LHCN-M2 (cell line): Measurements from ENCODE around the gene OR2C3. TPM values are rescaled to one million over a fixed set of nuclear protein-coding genes. Genes with fewer than 3 reads are reported as not detected.
"Not testable (repeated sequence)": the region's sequence is repeated elsewhere in the genome, so short reads cannot be mapped to it uniquely, and the experiment has no call there.

Experiments used
- DNase-seq: peaks from one replicate; pipeline ENCODE4 v3.0.0-alpha.2; 2012; ENCODE audit warnings: low read depth
- polyA plus RNA-seq: library from polyadenylated mRNA; unstranded; fragments of >200 nt; gene quantifications from one replicate; pipeline ENCODE4 v1.2.1, GENCODE V29; 2012; ENCODE audit warnings: missing spikeins
- total RNA-seq: library from RNA; depleted of rRNA; stranded (reverse); fragments of >200 nt; gene quantifications from 2 replicates; pipeline ENCODE4 v1.2.3, GENCODE V29; 2014; rRNA removed

The OR2C3 gene
- total RNA-seq: not detected in 2 replicates
- not detected for polyA plus RNA-seq

DNA sequence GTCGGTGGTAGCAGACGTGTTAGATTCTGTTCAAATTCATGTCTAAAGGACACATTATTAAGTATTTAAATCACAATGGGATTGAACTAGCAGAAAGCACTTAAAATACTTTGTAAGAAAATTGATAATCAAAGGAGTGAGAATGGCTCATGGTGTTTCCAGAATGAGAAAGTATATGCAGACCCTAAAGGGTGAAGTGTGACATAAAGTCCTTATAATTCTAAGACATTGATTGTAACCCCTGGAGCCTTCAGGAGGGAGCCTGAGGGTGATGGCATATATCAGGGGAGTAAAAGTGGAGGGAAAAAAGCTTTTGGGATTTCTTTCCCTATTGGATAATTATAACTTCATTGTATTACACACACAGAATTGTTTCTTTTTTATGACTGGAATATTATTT is at the start of gene OR2C3:
Gene OR2C3, minus strand, starts transcription at position 101 of the 400 bp plus-strand sequence. CDS start 3,929 bp downstream, outside the sequence.
- DNase-seq: no peak

GRCh38 chr1:247578946-247579460 is 42.8 kb upstream of the OR2C3 start:
- DNase-seq: no peak

DNA sequence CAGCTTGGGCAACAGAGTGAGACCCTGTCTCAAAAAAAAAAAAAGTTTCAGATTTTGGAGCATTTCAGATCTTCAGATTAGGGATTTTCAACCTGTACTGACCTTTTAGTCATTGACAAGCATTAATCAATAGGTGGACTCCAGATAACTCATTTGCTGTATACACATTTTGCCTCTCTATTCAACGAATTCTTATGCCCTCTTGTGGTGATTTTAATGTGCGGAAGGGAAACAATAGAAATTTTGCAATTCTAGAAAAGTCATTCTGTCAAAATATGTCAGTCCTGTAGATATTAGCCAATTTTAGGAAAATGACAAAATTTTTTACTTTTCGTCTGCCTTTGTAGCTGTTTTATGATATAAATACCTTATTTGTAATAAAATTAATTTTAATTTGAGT is 40.3 kb upstream of the OR2C3 start:
- DNase-seq: no peak

DNA sequence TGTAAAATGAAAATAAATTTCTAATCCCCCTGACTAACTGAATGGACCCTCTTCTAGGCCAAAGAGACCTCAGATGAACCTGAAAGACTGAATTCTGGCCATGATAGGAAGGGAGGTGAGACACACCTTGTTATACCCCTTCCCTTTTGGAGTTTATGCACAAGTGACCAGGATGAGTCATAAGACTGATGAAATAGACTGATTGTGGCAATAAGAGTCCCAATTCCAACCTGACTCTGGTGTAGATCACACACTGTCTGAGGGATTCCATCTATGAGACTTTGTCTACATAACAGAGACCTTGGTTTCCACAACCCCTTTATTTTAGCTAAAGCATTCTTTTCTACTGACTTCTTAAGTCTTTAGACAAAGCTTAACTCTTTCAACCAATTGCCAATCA is 38.4 kb upstream of the OR2C3 start:
- no peak for DNase-seq

DNA sequence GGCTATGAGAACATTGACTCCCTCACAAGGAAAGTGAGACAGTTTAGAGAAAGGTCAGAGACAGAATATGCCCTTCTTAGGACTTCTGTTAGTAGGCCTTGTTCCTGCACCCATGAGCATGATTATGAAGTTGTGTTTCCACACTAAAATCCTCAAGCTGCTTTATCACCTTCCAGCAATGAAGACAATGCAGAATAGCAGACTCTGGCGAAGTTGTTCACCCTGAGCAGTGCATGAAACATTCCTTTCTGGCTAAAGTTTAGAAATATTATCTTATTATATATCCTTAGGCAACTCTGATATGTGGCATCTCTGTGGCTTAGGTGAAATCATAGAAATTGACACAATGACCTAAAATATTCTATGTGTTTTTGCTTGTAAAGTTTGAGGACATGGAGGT is 38.0 kb upstream of the OR2C3 start:
- DNase-seq: no peak

DNA sequence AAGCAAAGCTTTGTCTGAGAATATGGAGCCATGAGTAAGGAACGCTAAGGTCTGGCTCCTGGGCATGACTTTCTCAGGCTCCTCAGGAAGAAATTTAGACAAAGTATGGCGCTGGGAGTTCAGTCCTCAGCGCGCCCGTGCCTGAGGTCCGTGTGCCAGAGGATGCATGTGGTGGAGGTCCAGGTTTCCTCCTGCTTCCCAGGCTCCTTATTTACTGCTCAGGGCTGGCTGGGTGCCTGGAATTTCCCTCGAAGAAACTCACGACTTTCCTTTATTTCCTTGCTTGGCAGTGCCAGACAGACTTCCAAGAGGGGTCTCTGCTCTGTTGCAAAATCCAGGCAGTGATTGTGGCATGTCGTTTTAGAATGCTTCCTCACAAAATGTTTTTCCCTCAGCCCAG is 26.0 kb upstream of the OR2C3 start:
- DNase-seq: no peak

- no peak for DNase-seq
Observed at GRCh38 chr1:247561711-247562110, 25.5 kb upstream of the OR2C3 start.

DNA sequence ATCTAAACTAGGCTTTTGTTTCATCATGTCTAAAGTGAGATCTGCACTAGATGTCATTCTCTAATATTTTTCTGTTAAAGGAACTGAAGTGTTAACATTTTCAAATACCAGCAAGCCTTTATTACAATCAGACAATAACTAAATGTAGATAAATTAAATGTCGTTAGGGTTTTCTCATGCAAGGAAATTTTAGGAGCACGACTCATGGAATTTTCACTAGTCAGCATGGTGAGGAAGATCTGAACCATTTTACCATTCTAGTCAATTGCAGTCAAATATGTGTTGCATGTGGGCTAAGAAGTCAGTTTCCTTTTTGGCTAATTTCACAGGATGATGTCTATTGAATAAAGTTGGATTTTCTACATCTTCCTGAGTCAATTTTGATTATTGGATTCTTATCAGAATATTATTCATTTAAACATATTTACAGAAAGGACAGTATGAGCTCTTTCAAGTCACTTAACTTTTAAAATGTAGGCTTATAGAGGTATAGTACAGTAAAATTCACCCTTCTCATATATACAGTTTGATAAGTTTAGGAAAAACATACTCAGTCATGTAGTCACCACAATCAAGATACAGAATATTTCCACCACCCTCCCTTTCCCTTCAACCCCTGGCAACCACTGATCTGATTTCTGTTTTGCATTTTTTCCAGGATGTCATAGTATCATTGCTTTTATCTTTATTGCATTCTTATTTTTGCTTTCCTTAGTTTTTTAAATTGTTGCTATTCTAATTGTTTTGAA is 21.9 kb upstream of the OR2C3 start:
- no peak for DNase-seq

GRCh38 chr1:247552231-247552630 is 16.0 kb upstream of the OR2C3 start:
- no peak for DNase-seq

- no peak for DNase-seq
Observed at GRCh38 chr1:247551721-247552120, 15.5 kb upstream of the OR2C3 start.

- no peak for DNase-seq
Observed at GRCh38 chr1:247548769-247549182, 12.5 kb upstream of the OR2C3 start, which contains the start of gene GCSAML. Gene GCSAML, plus strand, starts transcription at chr1:247549134. Its CDS starts 58 bp downstream, at chr1:247549192.

DNA sequence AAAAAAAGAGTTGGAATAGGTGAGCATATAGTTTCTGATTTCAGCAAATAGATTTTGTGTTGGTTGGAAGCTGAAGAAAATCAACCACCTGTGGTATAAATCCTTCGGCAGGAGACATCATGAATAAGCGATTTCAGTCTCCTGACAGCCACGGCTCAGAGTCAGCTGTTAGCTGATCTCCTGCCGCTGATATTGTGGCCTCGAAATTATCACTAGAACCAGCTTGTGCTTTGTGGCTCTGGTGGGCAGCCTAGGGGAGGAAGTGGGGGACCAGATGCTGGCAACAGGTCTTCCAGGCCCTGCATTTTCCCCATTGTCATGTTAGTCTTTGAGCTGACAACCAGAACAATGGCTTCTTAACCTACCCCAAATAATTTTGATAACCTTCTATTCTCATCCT is 11.9 kb upstream of the OR2C3 start:
- DNase-seq: no peak

DNA sequence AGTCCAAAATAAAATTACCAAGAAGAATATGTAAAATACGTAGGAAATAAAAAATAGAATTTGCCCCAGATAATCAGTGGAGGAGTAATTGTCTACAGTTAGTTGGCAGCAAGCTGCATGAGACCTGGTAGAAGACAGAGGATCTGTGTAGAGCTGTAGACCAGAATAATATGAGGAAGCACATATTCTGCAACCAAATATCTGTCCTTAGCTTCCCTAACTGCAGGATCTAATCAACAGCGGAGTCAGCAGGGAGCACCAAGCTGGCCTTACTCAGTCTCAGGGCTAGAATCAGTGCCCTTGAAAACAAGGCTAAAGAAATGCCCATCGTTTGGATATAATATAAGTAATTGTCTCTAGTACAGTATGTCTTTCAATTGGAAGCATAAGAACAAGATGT is 6.6 kb upstream of the OR2C3 start:
- no peak for DNase-seq

DNA sequence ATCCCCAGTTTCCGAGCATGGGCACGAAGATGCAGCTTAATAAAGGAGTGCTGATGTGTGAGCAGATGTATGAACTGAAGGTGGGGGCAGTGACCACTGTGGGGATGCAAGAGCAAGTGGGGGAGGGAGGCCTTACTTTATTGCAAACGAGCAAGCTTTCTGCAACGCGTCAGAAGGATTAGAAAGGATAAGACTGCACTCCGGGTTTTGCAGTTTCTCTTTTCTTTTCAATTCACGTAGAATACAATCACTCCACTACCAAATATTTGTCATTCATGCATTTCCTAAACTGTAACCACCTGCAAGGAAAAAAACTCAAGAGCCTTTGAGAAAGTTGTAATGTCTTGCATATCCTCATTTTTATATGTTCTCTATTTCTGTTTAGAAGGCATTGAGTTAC is 4.3 kb upstream of the OR2C3 start:
- DNase-seq: no peak

GRCh38 chr1:247539215-247539614 is 3.0 kb upstream of the OR2C3 start:
- DNase-seq: no peak

DNA sequence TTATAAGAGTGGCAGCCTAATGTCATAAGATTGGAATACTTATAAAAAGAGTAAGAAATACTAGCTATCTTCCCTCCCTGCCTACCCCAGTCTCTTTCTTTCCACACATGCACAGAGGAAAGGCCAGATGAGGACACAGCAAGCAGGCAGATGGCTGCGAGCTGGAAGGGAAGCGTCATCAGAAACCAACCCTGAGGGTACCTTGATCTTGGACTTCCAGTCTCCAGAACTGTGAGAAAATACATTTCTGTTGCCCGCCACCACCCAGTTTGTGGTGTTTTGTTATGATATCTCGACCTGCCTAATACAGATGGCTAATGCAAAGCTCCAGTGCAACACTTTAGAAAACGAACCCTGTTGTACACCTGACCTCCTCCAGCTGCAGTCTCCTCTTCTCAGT is 2.3 kb upstream of the OR2C3 start:
- DNase-seq: no peak

DNA sequence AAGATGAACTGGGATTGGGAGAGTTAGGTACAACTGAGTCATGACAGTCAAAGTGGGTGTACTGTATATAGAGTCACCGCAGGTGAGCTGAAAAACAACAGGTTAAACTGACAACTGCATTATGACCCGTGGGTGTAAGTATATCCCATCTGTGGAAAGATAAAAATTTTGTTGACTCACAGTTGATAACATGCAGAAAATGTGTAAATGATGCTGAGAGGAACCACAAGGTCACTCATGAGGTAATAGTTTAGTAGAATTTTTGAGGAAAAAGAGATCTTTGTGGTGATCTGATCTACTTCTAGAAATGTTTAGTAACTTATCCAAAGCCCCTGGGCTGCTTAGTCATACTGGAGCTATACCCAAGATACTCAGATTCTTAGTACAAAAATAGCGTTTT is 838 bp downstream of the OR2C3 start:
- DNase-seq: no peak

DNA sequence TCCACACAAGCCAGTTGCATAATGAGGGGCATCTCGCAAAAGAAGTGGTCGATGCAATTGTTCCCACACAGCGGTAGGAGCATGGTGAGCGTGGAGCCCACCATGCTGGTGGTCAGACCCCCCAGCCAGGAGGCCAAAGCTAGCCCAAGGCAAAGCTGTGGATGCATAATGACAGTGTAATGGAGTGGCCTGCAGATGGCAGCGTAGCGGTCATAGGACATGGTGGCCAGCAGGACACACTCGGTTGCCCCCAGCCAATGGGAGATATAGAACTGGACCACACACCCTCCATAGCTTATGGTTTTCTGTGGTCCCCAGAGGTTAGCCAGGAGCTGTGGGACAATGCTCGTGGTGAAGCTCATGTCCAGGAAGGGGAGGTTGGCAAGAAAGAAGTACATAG is 4.3 kb downstream of the OR2C3 start:
- DNase-seq: no peak

DNA sequence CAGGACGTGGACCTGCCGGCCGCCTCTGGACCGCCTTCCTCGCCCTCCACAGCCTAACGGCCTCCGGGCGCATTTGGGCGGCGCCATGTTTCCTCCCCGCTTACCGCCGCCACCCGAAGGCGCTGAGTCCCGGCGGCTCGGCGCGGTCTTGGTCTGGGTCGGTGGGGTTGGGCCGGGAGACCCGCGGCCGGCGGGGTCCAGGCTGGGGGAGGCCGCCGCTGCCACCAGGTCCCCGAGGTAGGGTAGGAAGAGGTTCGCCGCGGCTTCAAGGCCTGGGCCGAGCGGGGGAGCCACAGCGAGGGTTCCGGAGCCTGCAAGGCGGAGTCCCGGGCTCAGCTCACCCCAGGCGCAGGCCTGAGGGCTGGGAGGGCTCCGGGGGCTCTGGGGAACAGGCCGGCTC is 5.5 kb downstream of the OR2C3 start:
- DNase-seq: no peak

- DNase-seq: no peak
Observed at GRCh38 chr1:247529771-247530355, 6.4 kb downstream of the OR2C3 start.

GRCh38 chr1:247528812-247529474 is 7.3 kb downstream of the OR2C3 start:
- no peak for DNase-seq

DNA sequence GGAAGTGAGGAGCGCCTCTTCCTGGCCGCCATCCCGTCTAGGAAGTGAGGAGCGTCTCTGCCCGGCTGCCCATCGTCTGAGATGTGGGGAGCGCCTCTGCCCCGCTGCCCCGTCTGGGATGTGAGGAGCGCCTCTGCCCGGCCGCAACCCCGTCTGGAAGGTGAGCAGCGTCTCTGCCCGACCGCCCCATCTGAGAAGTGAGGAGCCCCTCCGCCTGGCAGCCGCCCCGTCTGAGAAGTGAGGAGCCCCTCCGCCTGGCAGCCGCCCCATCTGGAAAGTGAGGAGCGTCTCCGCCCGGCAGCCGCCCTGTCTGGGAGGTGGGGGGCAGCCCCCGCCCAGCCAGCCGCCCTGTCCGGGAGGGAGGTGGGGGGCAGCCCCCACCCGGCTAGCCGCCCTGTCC is 14.4 kb downstream of the OR2C3 start:
- not testable (repeated sequence) for DNase-seq

DNA sequence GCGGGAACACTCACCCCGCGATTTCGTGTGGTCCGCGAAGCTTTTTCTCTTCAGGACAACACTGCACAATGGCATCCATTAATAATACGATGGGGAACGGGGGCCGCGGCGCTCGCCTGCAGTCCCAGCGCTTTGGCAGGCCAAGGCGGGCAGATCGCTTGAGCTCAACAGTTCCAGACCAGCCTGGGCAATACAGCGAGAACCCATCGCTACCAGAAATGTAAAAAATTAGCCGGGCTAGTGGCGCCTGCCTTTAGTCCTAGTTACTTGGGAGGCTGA is 17.7 kb downstream of the OR2C3 start:
- DNase-seq: no peak
